Right lobe of liver (tissue), 6 donors: ENCODE data around the gene IRF2. TPM values are rescaled to one million over a fixed set of nuclear protein-coding genes. Genes with fewer than 3 reads are reported as not detected.

Experiments
- ATAC-seq, 4 donors: fragments of 200-7000 bp; cut with Tn5 transposase; one replicate each; pipeline ENCODE4 v1.9.1; 2020; ENCODE audit warnings: mild to moderate bottlenecking in 4 of 4, moderate library complexity in 4 of 4
- DNase-seq, 3 donors: peaks; one replicate each; pipeline ENCODE4 v3.0.0-alpha.2; 2020
- H3K27ac ChIP-seq, 3 donors: fragments of 200-600 bp; one replicate each; pipeline ENCODE4 v1.8.0; 2022
- H3K27me3 ChIP-seq, 2 donors: fragments of 200-600 bp; one replicate each; pipeline ENCODE4 v1.8.0; 2022
- H3K36me3 ChIP-seq, 4 donors: fragments of 200-600 bp; sonication (generic) in 1 of 4; one replicate each; pipeline versions ENCODE4 v1.5.1 to v1.8.0; 2017 to 2022; ENCODE audit warnings: control low read depth in 1 of 4
- H3K4me1 ChIP-seq, 4 donors: fragments of 200-600 bp; sonication (generic) in 1 of 4; one replicate each; pipeline versions ENCODE4 v1.5.1 to v1.8.0; 2017 to 2022; ENCODE audit warnings: control low read depth in 1 of 4
- H3K4me3 ChIP-seq, 3 donors: fragments of 200-600 bp; one replicate each; pipeline ENCODE4 v1.8.0; 2022
- H3K9me3 ChIP-seq, 4 donors: fragments of 200-600 bp; sonication (generic) in 1 of 4; one replicate each; pipeline versions ENCODE4 v1.5.1 to v1.8.0; 2017 to 2022; ENCODE audit warnings: control low read depth in 1 of 4
- CTCF ChIP-seq, 4 donors: fragments of 200-600 bp in 3 of 4; fragments of 450-650 bp in 1 of 4; IDR thresholded peaks; one replicate each; pipeline versions ENCODE4 v1.5.1 to v1.8.0; 2016 to 2022; ENCODE audit warnings: antibody characterized with exemption in 4 of 4, mild to moderate bottlenecking in 2 of 4
- POLR2A ChIP-seq: fragments of 450-650 bp; IDR thresholded peaks from one replicate; pipeline ENCODE4 v1.6.1; 2017; ENCODE audit warnings: antibody characterized with exemption, mild to moderate bottlenecking
- WGBS: methylation state at CpG from one replicate; pipeline ENCODE4 v1.1.6; 2018; ENCODE audit warnings: low coverage, low lambda C conversion rate; ENCODE audit not compliant: insufficient coverage; ENCODE audit errors: missing lambda C conversion rate; 5-methylcytosine and 5-hydroxymethylcytosine counted together
- intact Hi-C, 2 donors: fragments of 100-400 bp; cut with DNase I; formaldehyde crosslinking; loops; one replicate each; pipeline versions ENCODE4 v1.11.2 to v1.14.1; 2022
- total RNA-seq, 6 experiments: library from RNA; depleted of rRNA in 2 of 6; stranded (reverse); fragments of >200 nt in 2 of 6; fragmentation: NEBNext Ultra II Directional in 3 of 6; extraction: Animal tissue kit (Norgen Biotek cat#: 25700) in 3 of 6; gene quantifications; one replicate each; pipeline versions ENCODE4 v1.1.0 to v1.2.4, GENCODE V29; 2016 to 2023
- donor health status: DM: no; HTN: yes; CAD: no.
- donor health status: DM: no; HTN: no; CAD: no.
- donor health status: DM: no; HTN: no; CAD: no.
- donor health status: DM: no; HTN: yes; CAD: no.
- donor health status: DM: no; HTN: yes; CAD: no.

IRF2 gene
- total RNA-seq, 6 experiments from 2014 or later: 16.9 to 29.0 (median 21.3) TPM

GRCh38 chr4:184459413-184459812, 14.9 kb downstream of the IRF2 start:
- Histone ChIP-seq H3K4me1 (peaks cover 0 to 25% (median 10%) of the 10 kb centered on the region in 4 donors), H3K36me3 (no peaks in the 10 kb centered on the region), H3K9me3 (no peaks in the 10 kb centered on the region), H3K4me3 (no peak overlapping the region), H3K27ac (no peak overlapping the region), H3K27me3 (no peaks in the 10 kb centered on the region)
- TF ChIP-seq CTCF (IDR thresholded peaks at IDR 0.05) (no peak), POLR2A (no peak)
- intact Hi-C loops: no loop called here
- DNase-seq: no peak
- no peak for ATAC-seq
- 94% methylated on average over 2 of the region's 3 CpGs for whole genome bisulfite sequencing

- no peaks in the 10 kb centered on the region for H3K9me3 ChIP-seq
- no peaks in the 10 kb centered on the region for H3K36me3 ChIP-seq
- no peak overlapping the region for H3K4me3 ChIP-seq
- no peak overlapping the region for H3K27ac ChIP-seq
- no peak for TF ChIP-seq CTCF (IDR thresholded peaks at IDR 0.05)
- H3K4me1 ChIP-seq: peaks cover 0 to 26% (median 8%) of the 10 kb centered on the region in 4 donors
- ATAC-seq: no peak
- no peak for DNase-seq
- no peaks in the 10 kb centered on the region for H3K27me3 ChIP-seq
- intact Hi-C loops: no loop called here
- 84% methylated on average over 11 of the region's 11 CpGs for WGBS
These were observed 16.7 kb downstream of the IRF2 start for GRCh38 chr4:184457535-184458249.

- Histone ChIP-seq H3K36me3 (no peaks in the 10 kb centered on the region), H3K4me1 (peaks cover 0 to 26% (median 8%) of the 10 kb centered on the region in 4 donors), H3K9me3 (no peaks in the 10 kb centered on the region), H3K4me3 (no peak overlapping the region), H3K27me3 (no peaks in the 10 kb centered on the region), H3K27ac (no peak overlapping the region)
- no peak for ATAC-seq
- no peak for DNase-seq
- intact Hi-C loops: no loop called here
- no peak for TF ChIP-seq POLR2A
- no peak for TF ChIP-seq CTCF (IDR thresholded peaks at IDR 0.05)
- 92% methylated on average over 7 of the region's 26 CpGs for WGBS
These were observed 18.0 kb downstream of the IRF2 start for GRCh38 chr4:184456337-184456736.

GRCh38 chr4:184455299-184455698, 19.1 kb downstream of the IRF2 start:
- ATAC-seq (no peak), DNase-seq (no peak)
- H3K4me1 ChIP-seq: peaks cover 0 to 30% (median 14%) of the 10 kb centered on the region in 4 donors
- H3K4me3 ChIP-seq: no peak overlapping the region
- intact Hi-C loops: no loop called here
- TF ChIP-seq POLR2A (no peak), CTCF (IDR thresholded peaks at IDR 0.05) (no peak)
- no peak overlapping the region for H3K27ac ChIP-seq
- WGBS: 56% methylated on average over 4 of the region's 7 CpGs
- H3K9me3 ChIP-seq: no peaks in the 10 kb centered on the region
- no peaks in the 10 kb centered on the region for H3K27me3 ChIP-seq
- H3K36me3 ChIP-seq: no peaks in the 10 kb centered on the region
